Keratinocyte (primary cell): ENCODE results near the gene BAHD1. TPM values are rescaled to one million over a fixed set of nuclear protein-coding genes. Genes with fewer than 3 reads are reported as not detected.
A peak's percentile ranks its signal among the peaks of the same experiment; 100 is the strongest.

Experiments
- DNase-seq: peaks from one replicate; pipeline ENCODE4 v3.0.0-alpha.2; 2011; ENCODE audit warnings: low read depth, missing footprints, low spot score
- FAIRE-seq: peaks from 2 replicates; lab custom pipeline; 2011; peaks lifted over from hg19 to GRCh38; lab: Jason Lieb, UNC
- H2AFZ ChIP-seq: 2 replicates; pipeline ENCODE4 v1.6.0; 2012; ENCODE audit warnings: low read length, control low read depth, inconsistent platforms; ENCODE audit not compliant: control insufficient read depth
- H3K27ac ChIP-seq: 2 replicates; pipeline ENCODE4 v1.5.1; 2011; ENCODE audit warnings: low read length; ENCODE audit not compliant: control insufficient read depth, insufficient read depth
- H3K27me3 ChIP-seq: 3 replicates; pipeline ENCODE4 v1.6.0; 2011; ENCODE audit warnings: low read length; ENCODE audit not compliant: control insufficient read depth, insufficient read depth; ENCODE audit errors: extremely low read depth
- H3K36me3 ChIP-seq, 2 experiments: 2 replicates in 1 of 2; 3 replicates in 1 of 2; pipeline ENCODE4 v1.5.1; 2011; ENCODE audit warnings: low read length in 2 of 2, mild to moderate bottlenecking in 1 of 2; ENCODE audit not compliant: control insufficient read depth in 2 of 2, insufficient read depth in 2 of 2; ENCODE audit errors: extremely low read depth in 1 of 2
- H3K4me1 ChIP-seq: 3 replicates; pipeline ENCODE4 v1.5.1; 2011; ENCODE audit warnings: low read length; ENCODE audit not compliant: control insufficient read depth, insufficient read depth; ENCODE audit errors: extremely low read depth
- H3K4me2 ChIP-seq: 3 replicates; pipeline ENCODE4 v1.6.0; 2011; ENCODE audit warnings: low read depth, low read length; ENCODE audit not compliant: control insufficient read depth, insufficient read depth; ENCODE audit errors: extremely low read depth
- H3K4me3 ChIP-seq, 3 experiments: fragments of 200-600 bp in 1 of 3; sonication (generic) in 1 of 3; 2 replicates in 2 of 3; 3 replicates in 1 of 3; pipeline ENCODE4 v1.5.1; 2011 to 2016; ENCODE audit warnings: low read length in 3 of 3, mild to moderate bottlenecking in 3 of 3, control low read depth in 2 of 3, inconsistent platforms in 1 of 3, low read depth in 1 of 3, mixed read lengths in 1 of 3, mixed run types in 1 of 3, moderate library complexity in 1 of 3; ENCODE audit not compliant: control insufficient read depth in 2 of 3, insufficient read depth in 2 of 3; ENCODE audit errors: extremely low read depth in 1 of 3
- H3K79me2 ChIP-seq: 2 replicates; pipeline ENCODE4 v1.6.0; 2012; ENCODE audit warnings: low read length; ENCODE audit not compliant: control insufficient read depth, insufficient read depth
- H3K9ac ChIP-seq: 3 replicates; pipeline ENCODE4 v1.6.0; 2011; ENCODE audit warnings: low read length; ENCODE audit not compliant: control insufficient read depth, insufficient read depth; ENCODE audit errors: extremely low read depth
- H3K9me1 ChIP-seq: 3 replicates; pipeline ENCODE4 v1.6.0; 2011; ENCODE audit warnings: low read length; ENCODE audit not compliant: control insufficient read depth, insufficient read depth; ENCODE audit errors: extremely low read depth
- H3K9me3 ChIP-seq: 2 replicates; pipeline ENCODE4 v1.5.1; 2012; ENCODE audit warnings: low read depth, low read length; ENCODE audit not compliant: control insufficient read depth
- H4K20me1 ChIP-seq: 3 replicates; pipeline ENCODE4 v1.6.0; 2011; ENCODE audit warnings: low read length; ENCODE audit not compliant: control insufficient read depth, insufficient read depth; ENCODE audit errors: extremely low read depth
- CTCF ChIP-seq, 3 experiments: IDR thresholded peaks in 1 of 3; conservative IDR thresholded peaks in 1 of 3; optimal IDR thresholded peaks in 1 of 3; 2 replicates in 2 of 3; 3 replicates in 1 of 3; pipeline versions ENCODE3 to v1.5.1; 2011; ENCODE audit warnings: low read length in 3 of 3, mild to moderate bottlenecking in 3 of 3, moderate library complexity in 2 of 3, control low read depth in 1 of 3, inconsistent platforms in 1 of 3; ENCODE audit not compliant: insufficient read depth in 2 of 3; ENCODE audit errors: extremely low read depth in 1 of 3
- EZH2 ChIP-seq: IDR thresholded peaks from one replicate; pipeline ENCODE4 v1.6.1; 2012; ENCODE audit warnings: inconsistent platforms, mild to moderate bottlenecking, low read length, moderate library complexity
- dilution Hi-C: fragments of 300-500 bp; cut with MboI; formaldehyde crosslinking; loops from one replicate; pipeline ENCODE4 v1.7.0; 2020; ENCODE audit warnings: low sequenced_read_pairs; ENCODE audit not compliant: extremely low pct_ligation_motif_present
- polyA plus RNA-seq, 5 experiments: library from polyadenylated mRNA; depleted of rRNA in 3 of 5; stranded (reverse) in 3 of 5; stranded (forward) in 1 of 5; unstranded in 1 of 5; fragments of >200 nt; gene quantifications; 1 replicate in 1 of 5; 2 replicates in 3 of 5; 3 replicates in 1 of 5; pipeline versions ENCODE4 v1.2.1 to v1.2.3, GENCODE V29; 2011 to 2012; ENCODE audit warnings: missing spikeins in 2 of 5, low read depth in 1 of 5, low replicate concordance in 1 of 5

BAHD1 gene
- polyA plus RNA-seq, 1 donor (not counting 4 experiments of a cell fraction or from before 2014, with no cell fraction given), result 4.8 TPM

GRCh38 chr15:40472171-40472727 is 31.5 kb downstream of the BAHD1 start:
- no peak overlapping the region for H3K27ac ChIP-seq
- no peaks in the 10 kb centered on the region for H3K9me1 ChIP-seq
- dilution Hi-C loops, result no loop called here
- no peak for DNase-seq
- H2AFZ ChIP-seq, result no peak overlapping the region
- peaks cover 0 to 3% of the 10 kb centered on the region in 2 experiments for H3K36me3 ChIP-seq
- no peak overlapping the region for H3K4me3 ChIP-seq
- no peaks in the 10 kb centered on the region for H3K9me3 ChIP-seq
- peaks cover 11% of the 10 kb centered on the region for H3K4me1 ChIP-seq
- H4K20me1 ChIP-seq, result no peaks in the 10 kb centered on the region
- no peak for TF ChIP-seq CTCF (optimal IDR thresholded peaks at IDR 0.05 in 1 of 3, IDR thresholded peaks at IDR 0.05 in 1 of 3, conservative IDR thresholded peaks at IDR 0.05 in 1 of 3; ENCODE audit: extremely low read depth in 1 of 3, insufficient read depth in 2 of 3, low read length in 3 of 3)
- TF ChIP-seq EZH2, result no peak
- no peaks in the 10 kb centered on the region for H3K79me2 ChIP-seq
- no peak for FAIRE-seq
- H3K9ac ChIP-seq, result no peak overlapping the region
- H3K27me3 ChIP-seq, result no peaks in the 10 kb centered on the region
- H3K4me2 ChIP-seq, result peak overlapping the region; percentile 93

- DNase-seq (no peak), FAIRE-seq (no peak)
- no peaks in the 10 kb centered on the region for H3K79me2 ChIP-seq
- no peaks in the 10 kb centered on the region for H3K9me1 ChIP-seq
- dilution Hi-C loops, result no loop called here
- peaks cover 16% of the 10 kb centered on the region for H3K4me1 ChIP-seq
- no peak overlapping the region for H2AFZ ChIP-seq
- no peaks in the 10 kb centered on the region for H3K27me3 ChIP-seq
- H3K4me2 ChIP-seq, result no peak overlapping the region
- no peaks in the 10 kb centered on the region for H4K20me1 ChIP-seq
- TF ChIP-seq EZH2 (no peak), CTCF (optimal IDR thresholded peaks at IDR 0.05 in 1 of 3, IDR thresholded peaks at IDR 0.05 in 1 of 3, conservative IDR thresholded peaks at IDR 0.05 in 1 of 3; ENCODE audit: extremely low read depth in 1 of 3, insufficient read depth in 2 of 3, low read length in 3 of 3) (no peak)
- H3K27ac ChIP-seq, result no peak overlapping the region
- H3K36me3 ChIP-seq, result no peaks in the 10 kb centered on the region
- no peak overlapping the region for H3K4me3 ChIP-seq
- H3K9ac ChIP-seq, result no peak overlapping the region
- H3K9me3 ChIP-seq, result no peaks in the 10 kb centered on the region
These were observed 33.8 kb downstream of the BAHD1 start for GRCh38 chr15:40474581-40474980.
